ENCODE data around the gene TMEM259. TPM values are rescaled to one million over a fixed set of nuclear protein-coding genes. Genes with fewer than 3 reads are reported as not detected.

Gene TMEM259
- total and polyA plus RNA-seq, 2 of the 13 experiments (the other 11 are each of a cell fraction or from before 2014, with no cell fraction given): 64.7 to 164 TPM

DNA sequence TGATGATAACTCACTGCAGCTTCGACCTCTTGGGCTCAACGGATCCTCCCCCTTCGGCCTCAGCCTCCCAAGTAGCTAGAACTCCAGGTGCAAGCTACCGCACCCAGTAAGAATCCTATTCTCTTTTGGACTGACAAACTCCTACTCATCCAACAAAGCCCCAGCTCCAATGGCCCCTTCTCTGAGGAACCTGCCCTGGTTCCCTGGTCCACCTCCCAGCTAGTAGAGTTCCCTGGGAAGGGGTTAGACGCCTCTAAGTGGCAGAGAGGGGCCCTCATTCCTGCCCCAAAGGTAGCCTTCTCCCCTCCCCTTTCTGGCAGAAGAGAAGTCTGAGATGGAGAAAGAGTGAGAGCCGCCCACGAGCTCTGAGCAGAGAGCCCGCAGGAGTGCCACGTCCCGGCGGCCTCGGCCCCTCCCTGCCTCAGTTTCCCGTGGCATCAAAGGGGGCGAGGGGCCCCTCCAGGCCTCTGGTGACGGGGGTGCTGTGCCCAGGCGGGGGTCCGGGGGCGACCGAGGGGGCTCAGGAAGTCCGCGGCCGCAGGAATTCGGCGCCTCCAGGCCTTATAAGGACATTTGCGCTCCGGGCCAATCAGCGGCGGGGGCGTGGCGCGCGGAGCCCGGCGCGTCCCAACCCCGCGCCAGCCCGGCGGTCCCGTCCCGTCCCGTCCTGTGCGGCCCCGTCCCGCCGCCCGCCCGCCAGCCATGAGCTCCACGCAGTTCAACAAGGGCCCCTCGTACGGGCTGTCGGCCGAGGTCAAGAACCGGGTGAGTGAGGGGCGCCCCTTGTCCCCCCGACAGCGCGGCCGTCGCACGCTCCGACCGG lies 5.2 kb upstream of the TMEM259 start, which contains the start of gene CNN2 (continued):
- TF ChIP-seq, protein P1, sequence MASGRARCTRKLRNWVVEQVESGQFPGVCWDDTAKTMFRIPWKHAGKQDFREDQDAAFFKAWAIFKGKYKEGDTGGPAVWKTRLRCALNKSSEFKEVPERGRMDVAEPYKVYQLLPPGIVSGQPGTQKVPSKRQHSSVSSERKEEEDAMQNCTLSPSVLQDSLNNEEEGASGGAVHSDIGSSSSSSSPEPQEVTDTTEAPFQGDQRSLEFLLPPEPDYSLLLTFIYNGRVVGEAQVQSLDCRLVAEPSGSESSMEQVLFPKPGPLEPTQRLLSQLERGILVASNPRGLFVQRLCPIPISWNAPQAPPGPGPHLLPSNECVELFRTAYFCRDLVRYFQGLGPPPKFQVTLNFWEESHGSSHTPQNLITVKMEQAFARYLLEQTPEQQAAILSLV (CRISPR knock-in tag; IDR thresholded peaks at IDR 0.05; ENCODE audit: borderline replicate concordance): no peak
- TF ChIP-seq, protein P2, sequence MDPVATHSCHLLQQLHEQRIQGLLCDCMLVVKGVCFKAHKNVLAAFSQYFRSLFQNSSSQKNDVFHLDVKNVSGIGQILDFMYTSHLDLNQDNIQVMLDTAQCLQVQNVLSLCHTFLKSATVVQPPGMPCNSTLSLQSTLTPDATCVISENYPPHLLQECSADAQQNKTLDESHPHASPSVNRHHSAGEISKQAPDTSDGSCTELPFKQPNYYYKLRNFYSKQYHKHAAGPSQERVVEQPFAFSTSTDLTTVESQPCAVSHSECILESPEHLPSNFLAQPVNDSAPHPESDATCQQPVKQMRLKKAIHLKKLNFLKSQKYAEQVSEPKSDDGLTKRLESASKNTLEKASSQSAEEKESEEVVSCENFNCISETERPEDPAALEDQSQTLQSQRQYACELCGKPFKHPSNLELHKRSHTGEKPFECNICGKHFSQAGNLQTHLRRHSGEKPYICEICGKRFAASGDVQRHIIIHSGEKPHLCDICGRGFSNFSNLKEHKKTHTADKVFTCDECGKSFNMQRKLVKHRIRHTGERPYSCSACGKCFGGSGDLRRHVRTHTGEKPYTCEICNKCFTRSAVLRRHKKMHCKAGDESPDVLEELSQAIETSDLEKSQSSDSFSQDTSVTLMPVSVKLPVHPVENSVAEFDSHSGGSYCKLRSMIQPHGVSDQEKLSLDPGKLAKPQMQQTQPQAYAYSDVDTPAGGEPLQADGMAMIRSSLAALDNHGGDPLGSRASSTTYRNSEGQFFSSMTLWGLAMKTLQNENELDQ (CRISPR knock-in tag; IDR thresholded peaks at IDR 0.05; ENCODE audit: borderline replicate concordance): no peak
- TF ChIP-seq, protein P3, sequence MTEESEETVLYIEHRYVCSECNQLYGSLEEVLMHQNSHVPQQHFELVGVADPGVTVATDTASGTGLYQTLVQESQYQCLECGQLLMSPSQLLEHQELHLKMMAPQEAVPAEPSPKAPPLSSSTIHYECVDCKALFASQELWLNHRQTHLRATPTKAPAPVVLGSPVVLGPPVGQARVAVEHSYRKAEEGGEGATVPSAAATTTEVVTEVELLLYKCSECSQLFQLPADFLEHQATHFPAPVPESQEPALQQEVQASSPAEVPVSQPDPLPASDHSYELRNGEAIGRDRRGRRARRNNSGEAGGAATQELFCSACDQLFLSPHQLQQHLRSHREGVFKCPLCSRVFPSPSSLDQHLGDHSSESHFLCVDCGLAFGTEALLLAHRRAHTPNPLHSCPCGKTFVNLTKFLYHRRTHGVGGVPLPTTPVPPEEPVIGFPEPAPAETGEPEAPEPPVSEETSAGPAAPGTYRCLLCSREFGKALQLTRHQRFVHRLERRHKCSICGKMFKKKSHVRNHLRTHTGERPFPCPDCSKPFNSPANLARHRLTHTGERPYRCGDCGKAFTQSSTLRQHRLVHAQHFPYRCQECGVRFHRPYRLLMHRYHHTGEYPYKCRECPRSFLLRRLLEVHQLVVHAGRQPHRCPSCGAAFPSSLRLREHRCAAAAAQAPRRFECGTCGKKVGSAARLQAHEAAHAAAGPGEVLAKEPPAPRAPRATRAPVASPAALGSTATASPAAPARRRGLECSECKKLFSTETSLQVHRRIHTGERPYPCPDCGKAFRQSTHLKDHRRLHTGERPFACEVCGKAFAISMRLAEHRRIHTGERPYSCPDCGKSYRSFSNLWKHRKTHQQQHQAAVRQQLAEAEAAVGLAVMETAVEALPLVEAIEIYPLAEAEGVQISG (CRISPR knock-in tag; IDR thresholded peaks at IDR 0.05): peak; percentile 76; the same call in 1 of the 2 replicates
- TF ChIP-seq ZNF124 (CRISPR knock-in tag; IDR thresholded peaks at IDR 0.05) (no peak), STAT5B (CRISPR knock-in tag; IDR thresholded peaks at IDR 0.05) (no peak), NFYC (CRISPR knock-in tag; IDR thresholded peaks at IDR 0.05) (peak; percentile 52; the same call in 1 of the 2 replicates), ZNF333 (CRISPR knock-in tag; IDR thresholded peaks at IDR 0.05; ENCODE audit: borderline replicate concordance) (no peak), HNF4G (IDR thresholded peaks at IDR 0.05; ENCODE audit: borderline replicate concordance, low read depth, low read length) (no peak), HNF4G (CRISPR knock-in tag; IDR thresholded peaks at IDR 0.05; ENCODE audit: borderline replicate concordance, low read depth) (no peak), TBX3 (IDR thresholded peaks at IDR 0.05; ENCODE audit: borderline replicate concordance) (no peak), JUND (CRISPR knock-in tag; IDR thresholded peaks at IDR 0.05) (no peak), IRF2 (CRISPR knock-in tag; IDR thresholded peaks at IDR 0.05) (no peak), SMARCC2 (IDR thresholded peaks at IDR 0.05) (no peak), MATR3 (CRISPR knock-in tag; IDR thresholded peaks at IDR 0.05) (no peak)
- TF ChIP-seq, protein P4, sequence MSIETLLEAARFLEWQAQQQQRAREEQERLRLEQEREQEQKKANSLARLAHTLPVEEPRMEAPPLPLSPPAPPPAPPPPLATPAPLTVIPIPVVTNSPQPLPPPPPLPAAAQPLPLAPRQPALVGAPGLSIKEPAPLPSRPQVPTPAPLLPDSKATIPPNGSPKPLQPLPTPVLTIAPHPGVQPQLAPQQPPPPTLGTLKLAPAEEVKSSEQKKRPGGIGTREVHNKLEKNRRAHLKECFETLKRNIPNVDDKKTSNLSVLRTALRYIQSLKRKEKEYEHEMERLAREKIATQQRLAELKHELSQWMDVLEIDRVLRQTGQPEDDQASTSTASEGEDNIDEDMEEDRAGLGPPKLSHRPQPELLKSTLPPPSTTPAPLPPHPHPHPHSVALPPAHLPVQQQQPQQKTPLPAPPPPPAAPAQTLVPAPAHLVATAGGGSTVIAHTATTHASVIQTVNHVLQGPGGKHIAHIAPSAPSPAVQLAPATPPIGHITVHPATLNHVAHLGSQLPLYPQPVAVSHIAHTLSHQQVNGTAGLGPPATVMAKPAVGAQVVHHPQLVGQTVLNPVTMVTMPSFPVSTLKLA (IDR thresholded peaks at IDR 0.05): no peak
- TF ChIP-seq, protein P5, sequence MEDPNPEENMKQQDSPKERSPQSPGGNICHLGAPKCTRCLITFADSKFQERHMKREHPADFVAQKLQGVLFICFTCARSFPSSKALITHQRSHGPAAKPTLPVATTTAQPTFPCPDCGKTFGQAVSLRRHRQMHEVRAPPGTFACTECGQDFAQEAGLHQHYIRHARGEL (CRISPR knock-in tag; IDR thresholded peaks at IDR 0.05): no peak
- TF ChIP-seq, protein P6, sequence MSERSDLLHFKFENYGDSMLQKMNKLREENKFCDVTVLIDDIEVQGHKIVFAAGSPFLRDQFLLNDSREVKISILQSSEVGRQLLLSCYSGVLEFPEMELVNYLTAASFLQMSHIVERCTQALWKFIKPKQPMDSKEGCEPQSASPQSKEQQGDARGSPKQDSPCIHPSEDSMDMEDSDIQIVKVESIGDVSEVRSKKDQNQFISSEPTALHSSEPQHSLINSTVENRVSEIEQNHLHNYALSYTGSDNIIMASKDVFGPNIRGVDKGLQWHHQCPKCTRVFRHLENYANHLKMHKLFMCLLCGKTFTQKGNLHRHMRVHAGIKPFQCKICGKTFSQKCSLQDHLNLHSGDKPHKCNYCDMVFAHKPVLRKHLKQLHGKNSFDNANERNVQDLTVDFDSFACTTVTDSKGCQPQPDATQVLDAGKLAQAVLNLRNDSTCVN (CRISPR knock-in tag; IDR thresholded peaks at IDR 0.05; ENCODE audit: borderline replicate concordance): no peak
- TF ChIP-seq, protein P7, sequence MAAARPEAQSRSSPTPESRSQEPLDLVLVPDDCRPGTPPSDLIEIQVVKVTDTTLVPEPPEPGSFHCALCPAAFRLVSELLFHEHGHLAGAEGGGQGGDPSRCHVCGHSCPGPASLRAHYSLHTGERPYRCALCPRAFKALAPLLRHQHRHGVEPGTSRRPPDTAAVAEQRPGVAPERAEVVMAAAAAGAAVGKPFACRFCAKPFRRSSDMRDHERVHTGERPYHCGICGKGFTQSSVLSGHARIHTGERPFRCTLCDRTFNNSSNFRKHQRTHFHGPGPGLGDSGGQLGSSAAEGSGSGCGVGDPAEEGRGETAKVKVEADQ (CRISPR knock-in tag; IDR thresholded peaks at IDR 0.05; ENCODE audit: borderline replicate concordance): no peak

All from HepG2 (cell line).